HepG2 (cell line): ENCODE measurements around the gene MAP10. TPM values are rescaled to one million over a fixed set of nuclear protein-coding genes. Genes with fewer than 3 reads are reported as not detected.
A peak's percentile ranks its signal among the peaks of the same experiment; 100 is the strongest.

Experiments
- ADNP ChIP-seq: sonication (generic); formaldehyde crosslinking; IDR thresholded peaks from 2 replicates; pipeline ENCODE4 v1.4.0; 2020; ENCODE audit warnings: missing genetic modification reagents
- DMTF1 ChIP-seq: sonication (generic); formaldehyde crosslinking; IDR thresholded peaks from 2 replicates; pipeline ENCODE4 v1.4.0; 2020; ENCODE audit warnings: mild to moderate bottlenecking, missing genetic modification reagents
- HNF1A ChIP-seq, 2 experiments: sonication (generic) in 1 of 2; formaldehyde crosslinking in 1 of 2; IDR thresholded peaks; 2 replicates each; pipeline versions ENCODE4 v1.4.0 to v1.6.1; 2016 to 2020; ENCODE audit warnings: borderline replicate concordance in 1 of 2, low read depth in 1 of 2, mild to moderate bottlenecking in 1 of 2, missing genetic modification reagents in 1 of 2
- HOMEZ ChIP-seq: IDR thresholded peaks from 2 replicates; pipeline ENCODE4 v1.6.1; 2016; ENCODE audit warnings: low read depth
- LCORL ChIP-seq, 2 experiments: fragments of 450-650 bp in 1 of 2; sonication (generic) in 1 of 2; formaldehyde crosslinking in 1 of 2; IDR thresholded peaks; 2 replicates each; pipeline versions ENCODE4 v1.5.0 to v1.6.1; 2017 to 2020; ENCODE audit warnings: antibody characterized with exemption in 1 of 2, missing genetic modification reagents in 1 of 2
- MAFF ChIP-seq: IDR thresholded peaks from 2 replicates; pipeline ENCODE4 v1.6.1; 2011; ENCODE audit warnings: low read depth, low read length, improper control_type of control experiment
- MAFK ChIP-seq, 2 experiments: IDR thresholded peaks in 1 of 2; conservative IDR thresholded peaks in 1 of 2; 2 replicates each; pipeline ENCODE4 v1.6.1; 2011; ENCODE audit warnings: improper control_type of control experiment in 2 of 2, low read length in 2 of 2
- NFYC ChIP-seq: IDR thresholded peaks from 2 replicates; pipeline ENCODE4 v1.6.1; 2016; ENCODE audit warnings: missing genetic modification reagents, missing compliant biosample characterization
- SMAD1 ChIP-seq: sonication (generic); formaldehyde crosslinking; IDR thresholded peaks from 2 replicates; pipeline ENCODE4 v1.4.0; 2020; ENCODE audit warnings: missing genetic modification reagents, low read depth, mild to moderate bottlenecking, borderline replicate concordance
- ZFP36L1 ChIP-seq: sonication (generic); formaldehyde crosslinking; IDR thresholded peaks from 2 replicates; pipeline ENCODE4 v1.8.0; 2022; ENCODE audit warnings: mild to moderate bottlenecking, missing genetic modification reagents, moderate library complexity
- ZNF180 ChIP-seq: sonication (generic); formaldehyde crosslinking; IDR thresholded peaks from 2 replicates; pipeline ENCODE4 v1.4.0; 2020; ENCODE audit warnings: low read depth, missing genetic modification reagents, borderline replicate concordance
- ZNF337 ChIP-seq: sonication (generic); formaldehyde crosslinking; IDR thresholded peaks from 2 replicates; pipeline ENCODE4 v1.5.1; 2020; ENCODE audit warnings: missing genetic modification reagents, low read depth, mild to moderate bottlenecking, borderline replicate concordance
- polyA plus RNA-seq, 8 experiments: library from polyadenylated mRNA; depleted of rRNA in 3 of 8; stranded (reverse) in 7 of 8; unstranded in 1 of 8; fragments of >200 nt; fragmentation: Illumina TruSeq in 4 of 8; extraction: Trizol in 4 of 8; gene quantifications; 2 replicates each; pipeline versions ENCODE4 v1.2.1 to v1.2.3, GENCODE V29; 2011 to 2016; ENCODE audit warnings: low read depth in 4 of 8, missing spikeins in 1 of 8, mixed read lengths in 1 of 8; ENCODE audit not compliant: insufficient read depth in 1 of 8
- total RNA-seq, 5 experiments: library from RNA; depleted of rRNA; stranded (reverse); fragments of >200 nt; fragmentation: Illumina TruSeq; extraction: Trizol; gene quantifications; 2 replicates each; pipeline ENCODE4 v1.2.3, GENCODE V29; 2016; ENCODE audit warnings: low read depth in 1 of 5

The MAP10 gene
- total and polyA plus RNA-seq, 2 of the 13 experiments (the other 11 are each of a cell fraction or from before 2014, with no cell fraction given) = not detected

- TF ChIP-seq HNF1A (IDR thresholded peaks at IDR 0.05; ENCODE audit: low read depth) = no peak
- no peak for TF ChIP-seq HNF1A (CRISPR knock-in tag; IDR thresholded peaks at IDR 0.05; ENCODE audit: borderline replicate concordance)
- TF ChIP-seq ADNP (CRISPR knock-in tag) = no peak
- no peak for TF ChIP-seq ZNF180 (CRISPR knock-in tag)
- TF ChIP-seq ZNF337 (CRISPR knock-in tag) = no peak
- TF ChIP-seq NFYC (CRISPR knock-in tag) = no peak
- no peak for TF ChIP-seq LCORL (IDR thresholded peaks at IDR 0.05)
- no peak for TF ChIP-seq LCORL (CRISPR knock-in tag; IDR thresholded peaks at IDR 0.05)
- no peak for TF ChIP-seq SMAD1 (CRISPR knock-in tag)
- TF ChIP-seq MAFF = peak; percentile 71
- TF ChIP-seq DMTF1 (CRISPR knock-in tag) = no peak
- TF ChIP-seq MAFK (conservative IDR thresholded peaks at IDR 0.05 in 1 of 2, IDR thresholded peaks at IDR 0.05 in 1 of 2; ENCODE audit: low read length in 2 of 2) = peak; percentile 79 to 87
- TF ChIP-seq HOMEZ (CRISPR knock-in tag) = no peak
- no peak for TF ChIP-seq ZFP36L1 (CRISPR knock-in tag)
- TF ChIP-seq, all 625 proteins: peak for 3
Measured at GRCh38 chr1:232810856-232811255, 5.6 kb downstream of the MAP10 start (continued).
